ENCODE data around the gene KAT8.

- TF ChIP-seq HNRNPLL (IDR thresholded peaks at IDR 0.05; ENCODE audit: low read depth, low read length, poor library complexity, severe bottlenecking) = no peak
- no peak for TF ChIP-seq ZNF830 (CRISPR knock-in tag; IDR thresholded peaks at IDR 0.05)
- no peak for TF ChIP-seq HBP1 (CRISPR knock-in tag; IDR thresholded peaks at IDR 0.05)
- TF ChIP-seq CEBPG (CRISPR knock-in tag; IDR thresholded peaks at IDR 0.05) = no peak
- no peak for TF ChIP-seq CEBPG (tag; conservative IDR thresholded peaks at IDR 0.05 in 1 of 2, IDR thresholded peaks at IDR 0.05 in 1 of 2)
- no peak for TF ChIP-seq POLR2AphosphoS5 (IDR thresholded peaks at IDR 0.05; ENCODE audit: control insufficient read depth, insufficient read depth, low read depth, low read length)
- TF ChIP-seq NFRKB (IDR thresholded peaks at IDR 0.05; ENCODE audit: low read depth) = no peak
These were observed 5.5 kb upstream of the KAT8 start for GRCh38 chr16:31111881-31112466.
